ENCODE results near the gene MDH1B.

GRCh38 chr2:206756816-206757215 lies 8.3 kb downstream of the MDH1B start:
- TF ChIP-seq CTCF (IDR thresholded peaks at IDR 0.05; ENCODE audit: poor library complexity, severe bottlenecking) (no peak), RAD21 (conservative IDR thresholded peaks at IDR 0.05) (no peak), REST (IDR thresholded peaks at IDR 0.05; ENCODE audit: borderline replicate concordance) (no peak)
